Measurements from ENCODE around the gene CFAP47.
"Not testable (repeated sequence)": the region's sequence is repeated elsewhere in the genome, so short reads cannot be mapped to it uniquely, and the experiment has no call there.

CFAP47 gene

DNA sequence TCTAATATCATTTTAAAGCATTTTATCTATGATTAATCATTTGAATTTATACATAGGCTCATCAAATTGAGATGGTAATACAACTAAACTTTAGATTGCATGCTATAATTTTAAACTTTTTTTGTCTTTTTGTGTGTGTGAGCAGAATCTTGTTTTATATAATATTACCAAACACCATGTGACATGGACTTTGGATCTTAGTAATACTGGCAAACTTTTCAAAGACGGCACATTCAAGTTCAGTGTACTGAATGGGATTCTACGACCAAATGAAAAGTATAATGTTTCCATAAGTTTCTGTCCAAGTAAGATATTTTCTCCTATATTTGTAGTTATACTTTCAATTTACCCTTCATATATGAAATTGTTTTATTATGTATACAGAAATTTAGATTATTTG is 116.0 kb downstream of the CFAP47 start:
- H3K4me3 ChIP-seq (ENCODE audit: low read length, poor library complexity, severe bottlenecking): no peak overlapping the region
- no peaks in the 10 kb centered on the region for H3K79me2 ChIP-seq (ENCODE audit: insufficient read depth, low read length)
- TF ChIP-seq, protein P1, sequence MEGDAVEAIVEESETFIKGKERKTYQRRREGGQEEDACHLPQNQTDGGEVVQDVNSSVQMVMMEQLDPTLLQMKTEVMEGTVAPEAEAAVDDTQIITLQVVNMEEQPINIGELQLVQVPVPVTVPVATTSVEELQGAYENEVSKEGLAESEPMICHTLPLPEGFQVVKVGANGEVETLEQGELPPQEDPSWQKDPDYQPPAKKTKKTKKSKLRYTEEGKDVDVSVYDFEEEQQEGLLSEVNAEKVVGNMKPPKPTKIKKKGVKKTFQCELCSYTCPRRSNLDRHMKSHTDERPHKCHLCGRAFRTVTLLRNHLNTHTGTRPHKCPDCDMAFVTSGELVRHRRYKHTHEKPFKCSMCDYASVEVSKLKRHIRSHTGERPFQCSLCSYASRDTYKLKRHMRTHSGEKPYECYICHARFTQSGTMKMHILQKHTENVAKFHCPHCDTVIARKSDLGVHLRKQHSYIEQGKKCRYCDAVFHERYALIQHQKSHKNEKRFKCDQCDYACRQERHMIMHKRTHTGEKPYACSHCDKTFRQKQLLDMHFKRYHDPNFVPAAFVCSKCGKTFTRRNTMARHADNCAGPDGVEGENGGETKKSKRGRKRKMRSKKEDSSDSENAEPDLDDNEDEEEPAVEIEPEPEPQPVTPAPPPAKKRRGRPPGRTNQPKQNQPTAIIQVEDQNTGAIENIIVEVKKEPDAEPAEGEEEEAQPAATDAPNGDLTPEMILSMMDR (conservative IDR thresholded peaks at IDR 0.05; ENCODE audit: low read length): no peak
- TF ChIP-seq EZH2phosphoT487 (IDR thresholded peaks at IDR 0.05; ENCODE audit: borderline replicate concordance): no peak
- H3K36me3 ChIP-seq (ENCODE audit: insufficient read depth, low read length): no peaks in the 10 kb centered on the region
- no peaks in the 10 kb centered on the region for H4K20me1 ChIP-seq (ENCODE audit: insufficient read depth, low read length, poor library complexity, severe bottlenecking)
- H3K9me2 ChIP-seq (replicated peaks; ENCODE audit: low read depth, low read length): no peaks in the 10 kb centered on the region
- no peaks in the 10 kb centered on the region for H3K9me3 ChIP-seq (ENCODE audit: insufficient read depth, low read depth, low read length)
- no peaks in the 10 kb centered on the region for H3K27me3 ChIP-seq (ENCODE audit: insufficient read depth, low read length, poor library complexity, severe bottlenecking)
- H3K4me1 ChIP-seq (ENCODE audit: insufficient read depth, low read length, poor library complexity, severe bottlenecking): no peaks in the 10 kb centered on the region
- no peak overlapping the region for H3K4me2 ChIP-seq (ENCODE audit: low read depth, low read length, poor library complexity, severe bottlenecking)
- H3F3A ChIP-seq (ENCODE audit: low read depth): no peaks in the 10 kb centered on the region
- H3K9ac ChIP-seq (ENCODE audit: low read depth, low read length, poor library complexity, severe bottlenecking): no peak overlapping the region
- H2AFZ ChIP-seq (ENCODE audit: low read length): no peak overlapping the region

DNA sequence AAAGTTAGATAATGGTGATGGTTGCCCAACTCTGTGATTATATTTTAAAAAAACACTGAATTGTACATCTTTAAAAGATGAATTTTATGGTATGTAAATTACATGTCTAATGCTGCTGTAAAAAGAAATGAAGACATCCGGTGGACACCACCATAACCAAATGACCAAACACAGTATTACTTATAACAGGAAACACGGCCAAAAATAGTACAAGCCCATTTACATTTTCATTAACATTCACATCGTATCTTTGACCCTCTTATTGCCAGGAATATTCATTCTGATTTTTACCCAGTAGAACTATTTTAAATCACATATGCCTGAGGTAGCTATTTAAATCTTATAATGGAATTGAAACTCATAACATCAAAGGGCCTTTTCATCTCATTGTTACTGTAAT is 143.2 kb downstream of the CFAP47 start:
- Histone ChIP-seq H3F3A (ENCODE audit: low read depth) (no peaks in the 10 kb centered on the region), H3K9me2 (replicated peaks; ENCODE audit: low read depth, low read length) (no peaks in the 10 kb centered on the region), H3K4me3 (ENCODE audit: low read length, poor library complexity, severe bottlenecking) (no peak overlapping the region), H4K20me1 (ENCODE audit: insufficient read depth, low read length, poor library complexity, severe bottlenecking) (no peaks in the 10 kb centered on the region), H3K79me2 (ENCODE audit: insufficient read depth, low read length) (no peaks in the 10 kb centered on the region), H3K9ac (ENCODE audit: low read depth, low read length, poor library complexity, severe bottlenecking) (no peak overlapping the region), H3K4me1 (ENCODE audit: insufficient read depth, low read length, poor library complexity, severe bottlenecking) (no peaks in the 10 kb centered on the region), H3K36me3 (ENCODE audit: insufficient read depth, low read length) (no peaks in the 10 kb centered on the region), H3K4me2 (ENCODE audit: low read depth, low read length, poor library complexity, severe bottlenecking) (no peak overlapping the region), H3K9me3 (ENCODE audit: insufficient read depth, low read depth, low read length) (no peaks in the 10 kb centered on the region), H2AFZ (ENCODE audit: low read length) (no peak overlapping the region), H3K27me3 (ENCODE audit: insufficient read depth, low read length, poor library complexity, severe bottlenecking) (no peaks in the 10 kb centered on the region)
- no peak for TF ChIP-seq EZH2phosphoT487 (IDR thresholded peaks at IDR 0.05; ENCODE audit: borderline replicate concordance)
- TF ChIP-seq, protein P1 (conservative IDR thresholded peaks at IDR 0.05; ENCODE audit: low read length): no peak

DNA sequence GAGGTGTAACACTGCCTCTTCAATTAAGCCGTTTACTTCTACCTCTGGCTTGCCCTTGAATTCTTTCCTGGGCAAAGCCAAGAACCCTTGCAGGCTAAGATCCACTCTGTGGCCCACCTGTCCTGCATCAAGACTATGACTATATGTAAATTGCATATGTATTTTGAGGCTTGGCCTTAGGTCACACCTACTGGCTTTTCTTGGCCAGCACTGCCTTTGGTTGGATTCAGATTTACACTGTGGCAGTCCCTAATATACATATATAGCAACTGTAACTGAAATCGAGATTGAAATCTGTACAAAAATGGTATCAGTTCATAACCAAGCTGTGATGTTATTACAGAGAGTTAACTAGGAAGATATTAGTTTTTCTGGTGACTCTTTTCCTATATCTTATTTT is 151.5 kb downstream of the CFAP47 start:
- Histone ChIP-seq H3F3A (ENCODE audit: low read depth) (no peaks in the 10 kb centered on the region), H4K20me1 (ENCODE audit: insufficient read depth, low read length, poor library complexity, severe bottlenecking) (no peaks in the 10 kb centered on the region), H3K79me2 (ENCODE audit: insufficient read depth, low read length) (no peaks in the 10 kb centered on the region), H3K36me3 (ENCODE audit: insufficient read depth, low read length) (no peaks in the 10 kb centered on the region), H3K9me3 (ENCODE audit: insufficient read depth, low read depth, low read length) (no peaks in the 10 kb centered on the region), H2AFZ (ENCODE audit: low read length) (no peak overlapping the region), H3K4me2 (ENCODE audit: low read depth, low read length, poor library complexity, severe bottlenecking) (no peak overlapping the region), H3K4me1 (ENCODE audit: insufficient read depth, low read length, poor library complexity, severe bottlenecking) (no peaks in the 10 kb centered on the region), H3K27me3 (ENCODE audit: insufficient read depth, low read length, poor library complexity, severe bottlenecking) (no peaks in the 10 kb centered on the region), H3K9ac (ENCODE audit: low read depth, low read length, poor library complexity, severe bottlenecking) (no peak overlapping the region), H3K9me2 (replicated peaks; ENCODE audit: low read depth, low read length) (no peaks in the 10 kb centered on the region), H3K4me3 (ENCODE audit: low read length, poor library complexity, severe bottlenecking) (no peak overlapping the region)
- TF ChIP-seq, protein P1 (conservative IDR thresholded peaks at IDR 0.05; ENCODE audit: low read length): no peak
- no peak for TF ChIP-seq EZH2phosphoT487 (IDR thresholded peaks at IDR 0.05; ENCODE audit: borderline replicate concordance)

DNA sequence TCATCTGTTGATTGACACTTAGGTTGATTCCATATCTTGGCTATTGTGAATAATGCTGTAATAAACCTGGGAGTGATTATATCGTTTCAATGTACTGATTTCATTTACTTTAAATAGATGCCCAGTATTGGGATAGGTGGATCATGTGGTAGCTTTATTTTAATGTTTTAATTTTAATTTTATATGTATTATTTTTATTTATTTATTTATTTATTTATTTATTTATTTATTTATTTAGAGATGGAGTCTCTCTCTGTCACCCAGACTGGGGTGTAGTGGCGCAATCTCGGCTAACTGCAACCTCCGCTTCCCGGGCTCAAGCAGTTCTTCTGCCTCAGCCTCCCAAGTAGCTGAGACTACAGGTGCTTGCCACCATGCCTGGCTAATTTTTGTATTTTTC is 155.5 kb downstream of the CFAP47 start:
- H3K4me1 ChIP-seq (ENCODE audit: insufficient read depth, low read length, poor library complexity, severe bottlenecking); H4K20me1 ChIP-seq (ENCODE audit: insufficient read depth, low read length, poor library complexity, severe bottlenecking); H3K4me3 ChIP-seq (ENCODE audit: low read length, poor library complexity, severe bottlenecking); H2AFZ ChIP-seq (ENCODE audit: low read length); H3F3A ChIP-seq (ENCODE audit: low read depth); H3K9me3 ChIP-seq (ENCODE audit: insufficient read depth, low read depth, low read length); H3K27me3 ChIP-seq (ENCODE audit: insufficient read depth, low read length, poor library complexity, severe bottlenecking); H3K79me2 ChIP-seq (ENCODE audit: insufficient read depth, low read length); H3K9me2 ChIP-seq (replicated peaks; ENCODE audit: low read depth, low read length); H3K9ac ChIP-seq (ENCODE audit: low read depth, low read length, poor library complexity, severe bottlenecking); H3K36me3 ChIP-seq (ENCODE audit: insufficient read depth, low read length); H3K4me2 ChIP-seq (ENCODE audit: low read depth, low read length, poor library complexity, severe bottlenecking): not testable (repeated sequence)

Measured in Loucy (cell line).